Sigmoid colon (tissue), 7 donors: ENCODE measurements around the gene ABI1. TPM values are rescaled to one million over a fixed set of nuclear protein-coding genes. Genes with fewer than 3 reads are reported as not detected.

Experiments
- DNase-seq: peaks from one replicate; pipeline ENCODE4 v3.0.0-alpha.2; 2019
- H3K27ac ChIP-seq, 4 donors: fragments of 200-600 bp; sonication (generic); one replicate each; pipeline ENCODE4 v1.5.1; 2016 to 2019; ENCODE audit warnings: mild to moderate bottlenecking in 1 of 4
- H3K27me3 ChIP-seq, 3 donors: fragments of 200-600 bp; sonication (generic); one replicate each; pipeline ENCODE4 v1.5.1; 2019; ENCODE audit warnings: mild to moderate bottlenecking in 1 of 3
- H3K36me3 ChIP-seq, 4 donors: fragments of 200-600 bp; sonication (generic); one replicate each; pipeline ENCODE4 v1.5.1; 2016 to 2019
- H3K4me1 ChIP-seq, 4 donors: fragments of 200-600 bp; sonication (generic); one replicate each; pipeline ENCODE4 v1.5.1; 2017 to 2019
- H3K4me3 ChIP-seq, 4 donors: fragments of 200-600 bp; sonication (generic); one replicate each; pipeline ENCODE4 v1.5.1; 2017 to 2019; ENCODE audit warnings: mild to moderate bottlenecking in 2 of 4, moderate library complexity in 1 of 4
- H3K9me3 ChIP-seq, 4 donors: fragments of 200-600 bp in 3 of 4; sonication (generic) in 3 of 4; one replicate each; pipeline versions ENCODE4 v1.5.1 to v1.6.1; 2013 to 2019
- CTCF ChIP-seq, 4 experiments: fragments of 450-650 bp in 3 of 4; fragments of 200-600 bp in 1 of 4; IDR thresholded peaks; one replicate each; pipeline ENCODE4 v1.5.1; 2016 to 2019; ENCODE audit warnings: antibody characterized with exemption in 4 of 4, mild to moderate bottlenecking in 3 of 4, moderate library complexity in 2 of 4
- EP300 ChIP-seq, 4 donors: sonication (generic); formaldehyde crosslinking; IDR thresholded peaks; one replicate each; pipeline ENCODE4 v1.6.1; 2017; ENCODE audit warnings: antibody characterized with exemption in 4 of 4
- POLR2A ChIP-seq, 2 donors: fragments of 450-650 bp; IDR thresholded peaks; one replicate each; pipeline ENCODE4 v1.6.1; 2016; ENCODE audit warnings: antibody characterized with exemption in 2 of 2, mild to moderate bottlenecking in 2 of 2, moderate library complexity in 2 of 2
- POLR2AphosphoS5 ChIP-seq, 4 donors: sonication (generic); formaldehyde crosslinking; IDR thresholded peaks; one replicate each; pipeline ENCODE4 v1.6.1; 2017; ENCODE audit warnings: antibody characterized with exemption in 4 of 4
- WGBS, 2 donors: extraction: QIAGEN DNeasy Blood & Tissue Kit; methylation state at CpG; one replicate each; pipeline ENCODE4 v1.1.7; 2013; 5-methylcytosine and 5-hydroxymethylcytosine counted together
- intact Hi-C: fragments of 100-400 bp; cut with DNase I; formaldehyde crosslinking; loops from one replicate; pipeline ENCODE4 v1.15.1; 2023
- polyA plus RNA-seq, 3 donors: library from polyadenylated mRNA; stranded (reverse); fragments of 200-250 nt; gene quantifications; one replicate each; pipeline ENCODE4 v1.2.3, GENCODE V29; 2013
- small RNA-seq, 3 donors: library from RNA; depleted of rRNA; stranded (forward); fragments of <200 nt; gene quantifications; one replicate each; pipeline ENCODE3, GENCODE V24; 2016
- total RNA-seq, 4 donors: library from RNA; depleted of rRNA; stranded (reverse); fragments of >200 nt; gene quantifications; one replicate each; pipeline ENCODE4 v1.1.0, GENCODE V29; 2016
- donor health status: healthy with polysubstance abuse.
- donor health status: Bipolar disorder and iron deficiency.
- donor health status: healthy.

Gene ABI1
- total and polyA plus RNA-seq, 7 donors = 30.4 to 49.0 (median 44.4) TPM

- Histone ChIP-seq H3K36me3 (no peaks in the 10 kb centered on the region), H3K9me3 (no peaks in the 10 kb centered on the region), H3K27me3 (peaks cover 0 to 4% (median 0%) of the 10 kb centered on the region in 3 donors), H3K4me3 (peak overlapping the region; percentile 89 to 97 (median 94)), H3K27ac (peak overlapping the region; percentile 85 to 90 (median 89)), H3K4me1 (peaks cover 0 to 17% (median 9%) of the 10 kb centered on the region in 4 donors)
- intact Hi-C loops = no loop called here
- 19 to 22% methylated on average over 11 of the region's 11 CpGs for WGBS, 2 donors
- no peak for DNase-seq
- no peak for TF ChIP-seq CTCF (IDR thresholded peaks at IDR 0.05)
- no peak for TF ChIP-seq POLR2A (IDR thresholded peaks at IDR 0.05)
- no peak for TF ChIP-seq POLR2AphosphoS5 (IDR thresholded peaks at IDR 0.05)
- TF ChIP-seq EP300 (IDR thresholded peaks at IDR 0.05) = no peak
These were observed 164.0 kb downstream of the ABI1 start for GRCh38 chr10:26696786-26697162.

Small RNA genes lying within 50 kb of the gene (small RNA-seq; reads per million reads assigned to genes)
- gene RF00191 (0 reads per million in 3 donors), gene RNU6-946P (0 reads per million in 3 donors)

Other genes with a start within 250 kb of the ABI1 start
- 1 to 10 TPM; 2.4 to 4.7 (median 3.0) TPM for gene PDSS1, start 163.3 kb downstream of the ABI1 start, total RNA-seq
- 10 to 100 TPM; 25.2 to 31.7 (median 25.2) TPM for gene PDSS1, start 163.3 kb downstream of the ABI1 start, polyA plus RNA-seq
- gene ANKRD26, start 239.5 kb upstream of the ABI1 start, total RNA-seq = 10 to 100 TPM in 2 of 4 donors, 1 to 10 TPM in 2; 8.6 to 20.5 (median 11.9) TPM
- 1 to 10 TPM; 2.1 to 6.2 (median 3.6) TPM for gene ANKRD26, start 239.5 kb upstream of the ABI1 start, polyA plus RNA-seq